HEK293 (cell line): ENCODE data around the gene POLE3.

Experiments
- EGR2 ChIP-seq: fragments of 450-650 bp; formaldehyde crosslinking; IDR thresholded peaks from 2 replicates; pipeline ENCODE4 v1.5.1; 2016; ENCODE audit warnings: low read depth, missing biosample characterization, missing genetic modification characterization
- KLF1 ChIP-seq: fragments of 450-650 bp; formaldehyde crosslinking; IDR thresholded peaks from 2 replicates; pipeline ENCODE4 v1.5.1; 2016; ENCODE audit warnings: missing biosample characterization, missing genetic modification characterization
- KLF10 ChIP-seq: fragments of 450-650 bp; IDR thresholded peaks from 2 replicates; pipeline ENCODE4 v1.5.1; 2018; ENCODE audit warnings: missing biosample characterization, mild to moderate bottlenecking, missing genetic modification characterization
- OSR2 ChIP-seq: fragments of 450-650 bp; formaldehyde crosslinking; IDR thresholded peaks from 2 replicates; pipeline ENCODE4 v1.5.1; 2016; ENCODE audit warnings: missing biosample characterization, missing genetic modification characterization
- OVOL3 ChIP-seq: fragments of 450-650 bp; formaldehyde crosslinking; IDR thresholded peaks from 2 replicates; pipeline ENCODE4 v1.5.1; 2016; ENCODE audit warnings: missing biosample characterization, missing genetic modification characterization
- TCF7L2 ChIP-seq: IDR thresholded peaks from 2 replicates; pipeline ENCODE4 v1.6.1; 2011; ENCODE audit warnings: low read depth, mild to moderate bottlenecking, inconsistent platforms, low read length, moderate library complexity, borderline replicate concordance
- ZBTB7A ChIP-seq: fragments of 450-650 bp; formaldehyde crosslinking; IDR thresholded peaks from 2 replicates; pipeline ENCODE4 v1.5.1; 2016; ENCODE audit warnings: low read depth, missing biosample characterization, missing genetic modification characterization
- ZBTB8A ChIP-seq: fragments of 450-650 bp; formaldehyde crosslinking; IDR thresholded peaks from 2 replicates; pipeline ENCODE4 v1.5.1; 2016; ENCODE audit warnings: missing biosample characterization, missing genetic modification characterization
- ZEB2 ChIP-seq: fragments of 450-650 bp; formaldehyde crosslinking; IDR thresholded peaks from 2 replicates; pipeline ENCODE4 v1.5.1; 2016; ENCODE audit warnings: missing biosample characterization, missing genetic modification characterization
- ZFP69B ChIP-seq: fragments of 450-650 bp; formaldehyde crosslinking; IDR thresholded peaks from 2 replicates; pipeline ENCODE4 v1.5.1; 2016; ENCODE audit warnings: missing biosample characterization, missing genetic modification characterization
- ZNF146 ChIP-seq: fragments of 450-650 bp; formaldehyde crosslinking; IDR thresholded peaks from 2 replicates; pipeline ENCODE4 v1.5.1; 2016; ENCODE audit warnings: missing biosample characterization, missing genetic modification characterization
- ZNF16 ChIP-seq: fragments of 450-650 bp; formaldehyde crosslinking; IDR thresholded peaks from 2 replicates; pipeline ENCODE4 v1.5.1; 2016; ENCODE audit warnings: low read depth, missing biosample characterization, missing genetic modification characterization
- ZNF184 ChIP-seq: fragments of 450-650 bp; IDR thresholded peaks from 2 replicates; pipeline ENCODE4 v1.5.1; 2018; ENCODE audit warnings: missing biosample characterization, mild to moderate bottlenecking, missing genetic modification characterization
- ZNF2 ChIP-seq: fragments of 450-650 bp; formaldehyde crosslinking; IDR thresholded peaks from 2 replicates; pipeline ENCODE4 v1.5.1; 2016; ENCODE audit warnings: missing biosample characterization, missing genetic modification characterization
- ZNF335 ChIP-seq: fragments of 450-650 bp; formaldehyde crosslinking; conservative IDR thresholded peaks from 2 replicates; pipeline ENCODE4 v1.5.1; 2016; ENCODE audit warnings: missing biosample characterization, missing genetic modification characterization
- ZNF366 ChIP-seq: fragments of 450-650 bp; formaldehyde crosslinking; conservative IDR thresholded peaks from 2 replicates; pipeline ENCODE4 v1.5.1; 2016; ENCODE audit warnings: missing biosample characterization, missing genetic modification characterization
- ZNF391 ChIP-seq: fragments of 450-650 bp; formaldehyde crosslinking; IDR thresholded peaks from 2 replicates; pipeline ENCODE4 v1.5.1; 2016; ENCODE audit warnings: low read depth, missing biosample characterization, missing genetic modification characterization, borderline replicate concordance
- ZNF433 ChIP-seq: fragments of 450-650 bp; formaldehyde crosslinking; IDR thresholded peaks from 2 replicates; pipeline ENCODE4 v1.5.1; 2016; ENCODE audit warnings: missing biosample characterization, missing genetic modification characterization, low read depth
- ZNF510 ChIP-seq: fragments of 450-650 bp; formaldehyde crosslinking; IDR thresholded peaks from 2 replicates; pipeline ENCODE4 v1.5.1; 2018; ENCODE audit warnings: mild to moderate bottlenecking, missing genetic modification characterization, missing biosample characterization; ENCODE audit not compliant: insufficient replicate concordance
- ZNF514 ChIP-seq: fragments of 450-650 bp; formaldehyde crosslinking; IDR thresholded peaks from 2 replicates; pipeline ENCODE4 v1.5.1; 2016; ENCODE audit warnings: missing biosample characterization, missing genetic modification characterization
- ZNF558 ChIP-seq: fragments of 450-650 bp; formaldehyde crosslinking; IDR thresholded peaks from 2 replicates; pipeline ENCODE4 v1.5.1; 2016; ENCODE audit warnings: missing biosample characterization, missing genetic modification characterization
- ZNF585B ChIP-seq: fragments of 450-650 bp; formaldehyde crosslinking; IDR thresholded peaks from 2 replicates; pipeline ENCODE4 v1.5.1; 2016; ENCODE audit warnings: missing biosample characterization, missing genetic modification characterization
- ZNF621 ChIP-seq: fragments of 450-650 bp; formaldehyde crosslinking; IDR thresholded peaks from 2 replicates; pipeline ENCODE4 v1.5.1; 2017; ENCODE audit warnings: missing biosample characterization, missing genetic modification characterization
- ZNF660 ChIP-seq: fragments of 450-650 bp; IDR thresholded peaks from 2 replicates; pipeline ENCODE4 v1.5.1; 2018; ENCODE audit warnings: missing biosample characterization, mild to moderate bottlenecking, missing genetic modification characterization
- ZNF677 ChIP-seq: fragments of 450-650 bp; IDR thresholded peaks from 2 replicates; pipeline ENCODE4 v1.5.0; 2018; ENCODE audit warnings: missing biosample characterization, mild to moderate bottlenecking, missing genetic modification characterization, moderate library complexity
- ZNF76 ChIP-seq: fragments of 450-650 bp; formaldehyde crosslinking; IDR thresholded peaks from 2 replicates; pipeline ENCODE4; 2016; ENCODE audit warnings: low read depth, missing biosample characterization, missing genetic modification characterization, borderline replicate concordance
- ZNF777 ChIP-seq: fragments of 450-650 bp; formaldehyde crosslinking; IDR thresholded peaks from 2 replicates; pipeline ENCODE4 v1.5.1; 2017; ENCODE audit warnings: missing biosample characterization, missing genetic modification characterization, borderline replicate concordance
- TF ChIP-seq, protein P1 (sequence below): fragments of 450-650 bp; formaldehyde crosslinking; optimal IDR thresholded peaks from 2 replicates; pipeline ENCODE3; 2016; ENCODE audit warnings: missing biosample characterization, mild to moderate bottlenecking, missing genetic modification characterization
- TF ChIP-seq, protein P2 (sequence below): fragments of 450-650 bp; formaldehyde crosslinking; IDR thresholded peaks from 2 replicates; pipeline ENCODE4 v1.5.1; 2017; ENCODE audit warnings: missing biosample characterization, missing genetic modification characterization
- TF ChIP-seq, protein P3 (sequence below): fragments of 450-650 bp; formaldehyde crosslinking; IDR thresholded peaks from 2 replicates; pipeline ENCODE4 v1.5.1; 2016; ENCODE audit warnings: missing biosample characterization, missing genetic modification characterization
- TF ChIP-seq, protein P4 (sequence below): fragments of 450-650 bp; formaldehyde crosslinking; IDR thresholded peaks from 2 replicates; pipeline ENCODE4 v1.5.1; 2016; ENCODE audit warnings: missing biosample characterization, missing genetic modification characterization
- TF ChIP-seq, protein P5 (sequence below): fragments of 450-650 bp; formaldehyde crosslinking; IDR thresholded peaks from 2 replicates; pipeline ENCODE4 v1.5.1; 2016; ENCODE audit warnings: missing biosample characterization, missing genetic modification characterization

The POLE3 gene

GRCh38 chr9:113376634-113377567 lies 33.6 kb downstream of the POLE3 start, which contains the start of gene HDHD3 (continued):
- 0 out of 2 replicates have a peak, but pooled peaks have one; percentile 18 for TF ChIP-seq ZNF2 (tag by site-specific recombination)
- no peak for TF ChIP-seq ZNF558
- 0 out of 2 replicates have a peak, but pooled peaks have one; percentile 16 for TF ChIP-seq ZEB2 (tag by site-specific recombination)
- no peak for TF ChIP-seq TCF7L2
- peak; percentile 79; the same call in 1 of the 2 replicates for TF ChIP-seq ZNF660 (tag by site-specific recombination)
- TF ChIP-seq ZBTB7A: no peak
- no peak for TF ChIP-seq ZNF510 (tag by site-specific recombination)
- 0 out of 2 replicates have a peak, but pooled peaks have one; percentile 33 for TF ChIP-seq ZFP69B
- no peak for TF ChIP-seq ZNF184 (tag by site-specific recombination)
- no peak for TF ChIP-seq ZNF677 (tag by site-specific recombination)
- TF ChIP-seq, protein P1, sequence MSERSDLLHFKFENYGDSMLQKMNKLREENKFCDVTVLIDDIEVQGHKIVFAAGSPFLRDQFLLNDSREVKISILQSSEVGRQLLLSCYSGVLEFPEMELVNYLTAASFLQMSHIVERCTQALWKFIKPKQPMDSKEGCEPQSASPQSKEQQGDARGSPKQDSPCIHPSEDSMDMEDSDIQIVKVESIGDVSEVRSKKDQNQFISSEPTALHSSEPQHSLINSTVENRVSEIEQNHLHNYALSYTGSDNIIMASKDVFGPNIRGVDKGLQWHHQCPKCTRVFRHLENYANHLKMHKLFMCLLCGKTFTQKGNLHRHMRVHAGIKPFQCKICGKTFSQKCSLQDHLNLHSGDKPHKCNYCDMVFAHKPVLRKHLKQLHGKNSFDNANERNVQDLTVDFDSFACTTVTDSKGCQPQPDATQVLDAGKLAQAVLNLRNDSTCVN (tag by site-specific recombination): peak; percentile 72
- TF ChIP-seq ZNF146: no peak
- TF ChIP-seq ZBTB8A: peak; percentile 89
- 0 out of 2 replicates have a peak, but pooled peaks have one; percentile 57 for TF ChIP-seq ZNF777
- TF ChIP-seq EGR2: peak; percentile 51
- peak; percentile 93 for TF ChIP-seq KLF1 (tag by site-specific recombination)
- no peak for TF ChIP-seq OVOL3 (tag by site-specific recombination)
- TF ChIP-seq OSR2 (tag by site-specific recombination): no peak
- TF ChIP-seq ZNF391 (tag by site-specific recombination): no peak
- peak; percentile 57; the same call in 1 of the 2 replicates for TF ChIP-seq ZNF76 (tag by site-specific recombination)
- peak; percentile 35; the same call in 1 of the 2 replicates for TF ChIP-seq KLF10 (tag by site-specific recombination)
- TF ChIP-seq ZNF433 (tag by site-specific recombination): no peak
- peak; percentile 86 for TF ChIP-seq ZNF335 (tag by site-specific recombination)
- TF ChIP-seq ZNF366 (tag by site-specific recombination): peak; percentile 72
- TF ChIP-seq, protein P2, sequence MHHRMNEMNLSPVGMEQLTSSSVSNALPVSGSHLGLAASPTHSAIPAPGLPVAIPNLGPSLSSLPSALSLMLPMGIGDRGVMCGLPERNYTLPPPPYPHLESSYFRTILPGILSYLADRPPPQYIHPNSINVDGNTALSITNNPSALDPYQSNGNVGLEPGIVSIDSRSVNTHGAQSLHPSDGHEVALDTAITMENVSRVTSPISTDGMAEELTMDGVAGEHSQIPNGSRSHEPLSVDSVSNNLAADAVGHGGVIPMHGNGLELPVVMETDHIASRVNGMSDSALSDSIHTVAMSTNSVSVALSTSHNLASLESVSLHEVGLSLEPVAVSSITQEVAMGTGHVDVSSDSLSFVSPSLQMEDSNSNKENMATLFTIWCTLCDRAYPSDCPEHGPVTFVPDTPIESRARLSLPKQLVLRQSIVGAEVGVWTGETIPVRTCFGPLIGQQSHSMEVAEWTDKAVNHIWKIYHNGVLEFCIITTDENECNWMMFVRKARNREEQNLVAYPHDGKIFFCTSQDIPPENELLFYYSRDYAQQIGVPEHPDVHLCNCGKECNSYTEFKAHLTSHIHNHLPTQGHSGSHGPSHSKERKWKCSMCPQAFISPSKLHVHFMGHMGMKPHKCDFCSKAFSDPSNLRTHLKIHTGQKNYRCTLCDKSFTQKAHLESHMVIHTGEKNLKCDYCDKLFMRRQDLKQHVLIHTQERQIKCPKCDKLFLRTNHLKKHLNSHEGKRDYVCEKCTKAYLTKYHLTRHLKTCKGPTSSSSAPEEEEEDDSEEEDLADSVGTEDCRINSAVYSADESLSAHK (tag by site-specific recombination): no peak
- no peak for TF ChIP-seq ZNF621
- TF ChIP-seq, protein P3, sequence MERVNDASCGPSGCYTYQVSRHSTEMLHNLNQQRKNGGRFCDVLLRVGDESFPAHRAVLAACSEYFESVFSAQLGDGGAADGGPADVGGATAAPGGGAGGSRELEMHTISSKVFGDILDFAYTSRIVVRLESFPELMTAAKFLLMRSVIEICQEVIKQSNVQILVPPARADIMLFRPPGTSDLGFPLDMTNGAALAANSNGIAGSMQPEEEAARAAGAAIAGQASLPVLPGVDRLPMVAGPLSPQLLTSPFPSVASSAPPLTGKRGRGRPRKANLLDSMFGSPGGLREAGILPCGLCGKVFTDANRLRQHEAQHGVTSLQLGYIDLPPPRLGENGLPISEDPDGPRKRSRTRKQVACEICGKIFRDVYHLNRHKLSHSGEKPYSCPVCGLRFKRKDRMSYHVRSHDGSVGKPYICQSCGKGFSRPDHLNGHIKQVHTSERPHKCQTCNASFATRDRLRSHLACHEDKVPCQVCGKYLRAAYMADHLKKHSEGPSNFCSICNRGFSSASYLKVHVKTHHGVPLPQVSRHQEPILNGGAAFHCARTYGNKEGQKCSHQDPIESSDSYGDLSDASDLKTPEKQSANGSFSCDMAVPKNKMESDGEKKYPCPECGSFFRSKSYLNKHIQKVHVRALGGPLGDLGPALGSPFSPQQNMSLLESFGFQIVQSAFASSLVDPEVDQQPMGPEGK: peak; percentile 93
- TF ChIP-seq ZNF16 (tag by site-specific recombination): no peak
- TF ChIP-seq, protein P4, sequence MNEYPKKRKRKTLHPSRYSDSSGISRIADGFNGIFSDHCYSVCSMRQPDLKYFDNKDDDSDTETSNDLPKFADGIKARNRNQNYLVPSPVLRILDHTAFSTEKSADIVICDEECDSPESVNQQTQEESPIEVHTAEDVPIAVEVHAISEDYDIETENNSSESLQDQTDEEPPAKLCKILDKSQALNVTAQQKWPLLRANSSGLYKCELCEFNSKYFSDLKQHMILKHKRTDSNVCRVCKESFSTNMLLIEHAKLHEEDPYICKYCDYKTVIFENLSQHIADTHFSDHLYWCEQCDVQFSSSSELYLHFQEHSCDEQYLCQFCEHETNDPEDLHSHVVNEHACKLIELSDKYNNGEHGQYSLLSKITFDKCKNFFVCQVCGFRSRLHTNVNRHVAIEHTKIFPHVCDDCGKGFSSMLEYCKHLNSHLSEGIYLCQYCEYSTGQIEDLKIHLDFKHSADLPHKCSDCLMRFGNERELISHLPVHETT: no peak
- no peak for TF ChIP-seq ZNF585B
- TF ChIP-seq, protein P5, sequence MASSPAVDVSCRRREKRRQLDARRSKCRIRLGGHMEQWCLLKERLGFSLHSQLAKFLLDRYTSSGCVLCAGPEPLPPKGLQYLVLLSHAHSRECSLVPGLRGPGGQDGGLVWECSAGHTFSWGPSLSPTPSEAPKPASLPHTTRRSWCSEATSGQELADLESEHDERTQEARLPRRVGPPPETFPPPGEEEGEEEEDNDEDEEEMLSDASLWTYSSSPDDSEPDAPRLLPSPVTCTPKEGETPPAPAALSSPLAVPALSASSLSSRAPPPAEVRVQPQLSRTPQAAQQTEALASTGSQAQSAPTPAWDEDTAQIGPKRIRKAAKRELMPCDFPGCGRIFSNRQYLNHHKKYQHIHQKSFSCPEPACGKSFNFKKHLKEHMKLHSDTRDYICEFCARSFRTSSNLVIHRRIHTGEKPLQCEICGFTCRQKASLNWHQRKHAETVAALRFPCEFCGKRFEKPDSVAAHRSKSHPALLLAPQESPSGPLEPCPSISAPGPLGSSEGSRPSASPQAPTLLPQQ: peak; percentile 71; the same call in 1 of the 2 replicates
- TF ChIP-seq ZNF514: no peak
